ENCODE data around the gene HHATL.

The HHATL gene

GRCh38 chr3:42717306-42717705 lies 14.7 kb upstream of the HHATL start:
- Histone ChIP-seq H3K9me3 (replicated peaks; ENCODE audit: insufficient read depth, low read length) (no peaks in the 10 kb centered on the region), H3K4me3 (ENCODE audit: low read length) (no peak overlapping the region), H3K79me2 (ENCODE audit: low read length) (no peaks in the 10 kb centered on the region), H3F3A (ENCODE audit: insufficient read depth, low read length) (no peaks in the 10 kb centered on the region), H2AFZ (ENCODE audit: low read length) (no peak overlapping the region), H3K27ac (ENCODE audit: low read length) (no peak overlapping the region), H3K36me3 (replicated peaks; ENCODE audit: insufficient read depth, low read length) (no peaks in the 10 kb centered on the region), H4K20me1 (ENCODE audit: insufficient read depth, low read length) (no peaks in the 10 kb centered on the region), H3K27me3 (replicated peaks; ENCODE audit: insufficient read depth, low read length) (no peaks in the 10 kb centered on the region), H3K9ac (ENCODE audit: low read length) (no peak overlapping the region), H3K9me2 (replicated peaks; ENCODE audit: insufficient read depth, low read length) (no peaks in the 10 kb centered on the region), H3K4me1 (ENCODE audit: low read length) (no peaks in the 10 kb centered on the region), H3K4me2 (ENCODE audit: low read depth, low read length) (no peak overlapping the region)
- TF ChIP-seq EZH2phosphoT487 (IDR thresholded peaks at IDR 0.05; ENCODE audit: low read length): no peak
- no peak for TF ChIP-seq CTCF (IDR thresholded peaks at IDR 0.05; ENCODE audit: low read length)
- no peak for TF ChIP-seq EZH2 (optimal IDR thresholded peaks at IDR 0.05; ENCODE audit: low read depth, low read length)
- DNase-seq: no peak

- DNase-seq: no peak
- no peak for TF ChIP-seq EZH2 (optimal IDR thresholded peaks at IDR 0.05; ENCODE audit: low read depth, low read length)
- no peak for TF ChIP-seq EZH2phosphoT487 (IDR thresholded peaks at IDR 0.05; ENCODE audit: low read length)
- TF ChIP-seq CTCF (IDR thresholded peaks at IDR 0.05; ENCODE audit: low read length): no peak
- H4K20me1 ChIP-seq (ENCODE audit: insufficient read depth, low read length): no peaks in the 10 kb centered on the region
- no peak overlapping the region for H3K27ac ChIP-seq (ENCODE audit: low read length)
- no peaks in the 10 kb centered on the region for H3K27me3 ChIP-seq (replicated peaks; ENCODE audit: insufficient read depth, low read length)
- no peaks in the 10 kb centered on the region for H3K4me1 ChIP-seq (ENCODE audit: low read length)
- H3F3A ChIP-seq (ENCODE audit: insufficient read depth, low read length): no peaks in the 10 kb centered on the region
- H3K79me2 ChIP-seq (ENCODE audit: low read length): no peaks in the 10 kb centered on the region
- no peak overlapping the region for H3K4me2 ChIP-seq (ENCODE audit: low read depth, low read length)
- no peaks in the 10 kb centered on the region for H3K36me3 ChIP-seq (replicated peaks; ENCODE audit: insufficient read depth, low read length)
- H2AFZ ChIP-seq (ENCODE audit: low read length): no peak overlapping the region
- no peak overlapping the region for H3K4me3 ChIP-seq (ENCODE audit: low read length)
- H3K9me2 ChIP-seq (replicated peaks; ENCODE audit: insufficient read depth, low read length): no peaks in the 10 kb centered on the region
- H3K9me3 ChIP-seq (replicated peaks; ENCODE audit: insufficient read depth, low read length): no peaks in the 10 kb centered on the region
- no peak overlapping the region for H3K9ac ChIP-seq (ENCODE audit: low read length)
Observed at GRCh38 chr3:42714171-42714852, 11.7 kb upstream of the HHATL start.

- Histone ChIP-seq H3K27ac (ENCODE audit: low read length) (no peak overlapping the region), H3F3A (ENCODE audit: insufficient read depth, low read length) (no peaks in the 10 kb centered on the region), H2AFZ (ENCODE audit: low read length) (no peak overlapping the region), H3K4me3 (ENCODE audit: low read length) (no peak overlapping the region), H3K36me3 (replicated peaks; ENCODE audit: insufficient read depth, low read length) (no peaks in the 10 kb centered on the region), H3K9ac (ENCODE audit: low read length) (no peak overlapping the region), H4K20me1 (ENCODE audit: insufficient read depth, low read length) (no peaks in the 10 kb centered on the region), H3K27me3 (replicated peaks; ENCODE audit: insufficient read depth, low read length) (no peaks in the 10 kb centered on the region), H3K9me2 (replicated peaks; ENCODE audit: insufficient read depth, low read length) (no peaks in the 10 kb centered on the region), H3K9me3 (replicated peaks; ENCODE audit: insufficient read depth, low read length) (no peaks in the 10 kb centered on the region), H3K4me1 (ENCODE audit: low read length) (no peaks in the 10 kb centered on the region), H3K79me2 (ENCODE audit: low read length) (no peaks in the 10 kb centered on the region), H3K4me2 (ENCODE audit: low read depth, low read length) (no peak overlapping the region)
- no peak for TF ChIP-seq EZH2 (optimal IDR thresholded peaks at IDR 0.05; ENCODE audit: low read depth, low read length)
- DNase-seq: no peak
Observed at GRCh38 chr3:42713747-42714146, 11.1 kb upstream of the HHATL start.

- no peak overlapping the region for H2AFZ ChIP-seq (ENCODE audit: low read length)
- no peak overlapping the region for H3K4me3 ChIP-seq (ENCODE audit: low read length)
- H3K27me3 ChIP-seq (replicated peaks; ENCODE audit: insufficient read depth, low read length): no peaks in the 10 kb centered on the region
- H3K27ac ChIP-seq (ENCODE audit: low read length): no peak overlapping the region
- no peaks in the 10 kb centered on the region for H3K36me3 ChIP-seq (replicated peaks; ENCODE audit: insufficient read depth, low read length)
- H3K9me3 ChIP-seq (replicated peaks; ENCODE audit: insufficient read depth, low read length): no peaks in the 10 kb centered on the region
- H4K20me1 ChIP-seq (ENCODE audit: insufficient read depth, low read length): no peaks in the 10 kb centered on the region
- H3F3A ChIP-seq (ENCODE audit: insufficient read depth, low read length): no peaks in the 10 kb centered on the region
- no peaks in the 10 kb centered on the region for H3K9me2 ChIP-seq (replicated peaks; ENCODE audit: insufficient read depth, low read length)
- no peak overlapping the region for H3K9ac ChIP-seq (ENCODE audit: low read length)
- no peak overlapping the region for H3K4me2 ChIP-seq (ENCODE audit: low read depth, low read length)
- H3K4me1 ChIP-seq (ENCODE audit: low read length): no peaks in the 10 kb centered on the region
- no peak for TF ChIP-seq CTCF (IDR thresholded peaks at IDR 0.05; ENCODE audit: low read length)
- no peak for TF ChIP-seq EZH2phosphoT487 (IDR thresholded peaks at IDR 0.05; ENCODE audit: low read length)
- no peaks in the 10 kb centered on the region for H3K79me2 ChIP-seq (ENCODE audit: low read length)
- DNase-seq: no peak
Observed at GRCh38 chr3:42712688-42713372, 10.2 kb upstream of the HHATL start.
